HCT116 (cell line): Measurements from ENCODE around the gene KCNK1.

ENCODE experiments used
- CTCF ChIP-seq, 3 experiments: fragments of 200-600 bp in 1 of 3; sonication (generic) in 1 of 3; IDR thresholded peaks in 2 of 3; conservative IDR thresholded peaks in 1 of 3; 2 replicates each; pipeline ENCODE4 v1.5.1; 2012 to 2017; ENCODE audit warnings: low read depth in 2 of 3, low read length in 2 of 3, antibody characterized with exemption in 1 of 3, borderline replicate concordance in 1 of 3, control low read depth in 1 of 3, mild to moderate bottlenecking in 1 of 3, mixed read lengths in 1 of 3, mixed run types in 1 of 3, moderate library complexity in 1 of 3; ENCODE audit not compliant: insufficient read depth in 1 of 3
- ZNF274 ChIP-seq: fragments of 200-500 bp; sonication (Bioruptor generic); IDR thresholded peaks from 2 replicates; pipeline ENCODE4 v1.6.1; 2014; ENCODE audit warnings: mild to moderate bottlenecking, low read depth, low read length, inconsistent platforms

GRCh38 chr1:233679591-233680373, 65.9 kb downstream of the KCNK1 start:
- no peak for TF ChIP-seq CTCF (IDR thresholded peaks at IDR 0.05 in 2 of 3, conservative IDR thresholded peaks at IDR 0.05 in 1 of 3; ENCODE audit: borderline replicate concordance in 1 of 3, insufficient read depth in 1 of 3, low read depth in 2 of 3, low read length in 2 of 3)
- TF ChIP-seq ZNF274 = no peak
